HUDEP-2 (cell line): ENCODE measurements around the gene GPS1.

Source experiments
- DNase-seq, 76 experiments: peaks; one replicate each; lab custom pipeline; 2025; ENCODE audit not compliant: unreplicated experiment in 76 of 76; lab: John Stamatoyannopoulos, UW

GPS1 gene

GRCh38 chr17:82041144-82041814 lies 10.4 kb upstream of the GPS1 start:
- no peak for DNase-seq

DNA sequence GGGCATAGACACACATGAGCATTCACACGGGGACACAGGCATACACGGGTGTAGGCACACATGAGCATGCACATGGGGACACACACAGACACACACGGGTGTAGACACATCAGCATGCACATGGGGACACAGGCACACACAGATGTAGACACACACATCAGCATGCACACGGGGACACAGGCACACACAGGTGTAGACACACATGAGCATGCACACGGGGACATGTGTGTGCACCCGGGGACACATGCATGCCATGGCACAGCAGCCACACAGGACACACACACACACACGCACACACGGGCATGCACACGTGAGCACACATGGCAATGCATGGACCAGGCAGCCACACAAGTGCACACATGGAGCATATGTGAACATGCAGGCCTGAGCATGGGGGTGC lies 9.0 kb upstream of the GPS1 start:
- DNase-seq = no peak

DNA sequence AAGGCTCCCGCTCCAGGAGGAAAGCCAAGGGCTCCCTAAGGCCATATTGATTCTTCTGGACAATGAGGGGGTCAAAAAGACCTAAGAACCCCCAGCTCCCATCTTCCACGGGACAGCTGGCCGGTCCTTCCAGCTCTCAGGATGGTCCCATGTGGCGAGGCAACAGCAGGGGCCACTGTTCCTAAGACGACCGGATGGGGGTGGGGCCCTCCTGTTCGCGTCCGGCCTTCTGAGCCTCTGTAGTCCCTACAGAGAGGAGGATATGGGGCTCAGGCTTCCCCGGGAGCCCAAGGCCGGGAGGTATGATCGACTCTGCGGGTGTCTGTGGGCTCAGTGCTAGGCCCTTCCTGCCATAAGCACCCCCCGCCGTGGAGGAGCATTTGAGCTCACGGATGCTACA lies 8.2 kb upstream of the GPS1 start:
- no peak for DNase-seq

DNA sequence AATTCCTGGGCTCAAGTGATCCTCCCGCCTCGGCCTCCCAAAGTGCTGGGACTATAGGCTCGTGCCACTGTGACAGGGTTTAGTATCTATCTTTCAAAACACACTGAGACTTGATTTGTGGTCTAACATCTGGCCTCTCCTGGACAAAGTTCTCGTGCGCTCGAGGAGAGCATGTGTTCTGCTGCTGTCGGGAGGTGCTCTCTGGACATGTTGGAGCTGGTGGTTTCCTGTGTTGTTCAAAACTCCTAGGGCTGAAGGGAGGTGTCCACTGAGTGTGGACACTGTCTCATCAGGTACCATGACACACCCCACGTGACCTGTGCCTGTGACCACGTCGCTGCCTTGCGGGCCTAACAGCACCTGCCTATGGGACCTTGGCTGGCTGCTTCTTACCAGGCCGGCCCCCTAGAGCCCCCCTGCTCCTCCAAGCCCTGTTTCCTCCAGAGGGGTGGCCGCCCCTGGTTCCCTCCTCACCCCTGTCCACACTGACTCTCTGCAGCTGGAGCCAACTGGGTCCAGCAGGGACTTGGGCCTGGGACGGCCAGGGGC lies 5.7 kb upstream of the GPS1 start:
- DNase-seq = no peak

DNA sequence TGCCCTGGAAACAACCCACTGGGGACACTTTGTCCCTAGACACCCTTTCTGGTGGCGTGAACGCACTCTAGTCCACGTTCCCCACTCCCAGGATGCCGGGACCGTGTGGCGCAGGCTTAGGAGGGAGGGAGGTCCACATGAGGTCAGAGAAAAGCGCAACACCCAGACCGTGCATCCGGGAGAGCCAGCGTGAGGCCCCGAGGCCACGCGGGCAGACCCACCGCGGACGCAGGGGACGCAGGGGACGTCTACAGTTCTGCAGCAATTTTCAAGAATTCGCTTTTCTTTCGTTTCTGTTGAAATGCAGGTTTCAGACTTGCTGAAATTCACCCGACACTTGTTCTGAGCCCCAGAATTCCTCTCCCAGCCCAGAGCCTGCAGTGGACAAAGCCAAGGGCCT lies 4.8 kb upstream of the GPS1 start:
- DNase-seq = no peak

DNA sequence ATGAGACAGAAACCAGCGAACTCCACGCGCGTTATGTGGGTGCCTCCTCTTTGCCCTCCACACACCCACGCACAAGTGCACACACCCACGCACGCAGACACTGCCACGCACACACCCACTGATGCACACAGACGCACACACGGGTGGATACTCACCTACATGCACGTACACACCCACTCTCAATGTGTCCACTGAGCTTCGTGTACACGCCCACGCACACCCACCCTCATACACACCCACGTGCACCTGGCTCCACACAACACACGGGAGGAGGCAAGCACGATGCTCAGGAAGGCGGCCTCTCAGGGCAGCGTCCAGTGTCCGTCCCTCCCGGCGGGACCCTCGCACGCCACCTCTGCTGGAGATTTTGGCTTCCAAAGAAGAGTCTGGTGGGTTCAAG lies 4.3 kb upstream of the GPS1 start:
- DNase-seq = no peak

DNA sequence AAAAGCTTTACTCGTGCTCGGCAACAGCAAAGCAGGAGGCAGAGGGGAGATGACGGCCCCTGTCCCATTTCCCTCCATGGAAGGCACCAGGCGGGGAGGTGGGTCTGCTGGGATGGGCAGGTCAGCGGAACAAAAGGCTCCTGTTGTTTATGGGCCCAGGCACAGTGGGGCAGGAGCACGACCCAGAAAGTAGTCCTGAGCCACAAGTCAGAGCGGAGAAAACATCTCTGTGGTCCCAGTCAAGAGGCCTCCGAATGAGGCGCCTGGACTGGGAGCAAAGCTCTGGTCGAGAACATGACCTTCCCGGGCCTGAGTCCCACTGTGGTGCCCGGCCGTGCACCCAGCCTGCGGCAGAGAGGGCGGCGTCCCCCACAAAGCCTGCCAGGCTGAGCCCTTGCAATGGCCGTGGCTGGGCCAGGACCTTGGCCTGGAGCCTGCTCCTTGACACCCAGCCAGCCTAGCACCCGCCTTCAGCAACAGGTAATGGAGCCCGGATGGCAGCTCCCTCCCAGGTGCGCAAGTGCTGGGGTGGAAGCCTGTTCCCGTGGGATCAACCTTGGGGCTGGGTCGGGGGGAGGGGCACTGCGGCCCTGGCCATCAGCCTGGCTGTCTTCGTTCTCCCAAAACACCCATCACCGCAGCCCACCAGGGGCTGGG lies 3.7 kb upstream of the GPS1 start:
- no peak for DNase-seq

DNA sequence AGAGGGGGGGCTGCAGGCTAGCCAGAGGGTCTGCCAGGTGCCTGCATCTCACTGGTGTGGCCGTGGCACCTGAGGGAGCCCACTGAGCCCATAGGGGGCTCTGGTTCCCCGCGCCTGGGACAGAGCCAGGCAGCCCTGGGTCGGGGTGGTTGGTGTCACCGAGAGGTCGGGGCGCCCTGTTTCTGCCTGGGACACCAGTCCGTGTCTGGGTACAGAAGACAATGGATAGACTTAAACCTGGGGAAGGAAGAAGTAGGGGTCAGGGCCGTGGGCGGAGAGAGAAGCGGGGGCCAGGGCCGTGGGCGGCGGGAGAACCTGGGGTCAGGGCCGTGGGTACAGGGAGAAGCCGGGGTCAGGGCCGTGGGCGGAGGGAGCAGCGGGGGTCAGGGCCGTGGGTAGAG lies 3.1 kb upstream of the GPS1 start:
- no peak for DNase-seq

- no peak for DNase-seq
Observed at GRCh38 chr17:82049106-82049505, 2.6 kb upstream of the GPS1 start.

GRCh38 chr17:82049521-82049971 lies 2.2 kb upstream of the GPS1 start:
- no peak for DNase-seq

DNA sequence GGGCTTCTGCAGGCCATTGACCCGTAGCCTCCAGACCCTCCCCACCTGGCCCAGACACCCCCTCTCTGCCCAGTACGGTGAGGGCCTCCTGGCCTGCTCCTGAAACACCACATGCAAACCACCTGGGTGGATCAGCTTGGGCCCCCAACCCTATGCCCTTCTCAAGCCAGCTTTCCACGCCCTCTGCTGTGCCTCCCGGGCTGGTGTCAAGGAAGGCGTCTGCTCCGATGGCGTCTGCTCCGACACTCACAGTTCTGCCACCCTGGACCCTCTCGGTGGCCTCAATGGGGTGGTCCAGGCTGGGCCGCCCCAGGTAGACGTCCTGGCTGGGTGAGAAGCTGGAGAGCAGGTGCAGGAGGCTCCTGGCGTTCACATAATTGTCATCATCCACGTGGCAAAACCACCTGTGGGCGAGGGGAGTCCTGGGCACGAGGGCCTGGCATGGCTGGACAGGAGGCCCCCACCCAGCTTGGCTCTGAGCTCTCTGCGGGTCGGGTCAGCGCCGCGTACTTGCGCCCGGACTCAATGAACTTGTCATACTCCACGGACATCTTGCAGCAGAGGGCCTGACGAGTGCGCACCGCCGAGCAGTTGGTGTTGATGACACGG lies 1.4 kb upstream of the GPS1 start:
- no peak for DNase-seq

DNA sequence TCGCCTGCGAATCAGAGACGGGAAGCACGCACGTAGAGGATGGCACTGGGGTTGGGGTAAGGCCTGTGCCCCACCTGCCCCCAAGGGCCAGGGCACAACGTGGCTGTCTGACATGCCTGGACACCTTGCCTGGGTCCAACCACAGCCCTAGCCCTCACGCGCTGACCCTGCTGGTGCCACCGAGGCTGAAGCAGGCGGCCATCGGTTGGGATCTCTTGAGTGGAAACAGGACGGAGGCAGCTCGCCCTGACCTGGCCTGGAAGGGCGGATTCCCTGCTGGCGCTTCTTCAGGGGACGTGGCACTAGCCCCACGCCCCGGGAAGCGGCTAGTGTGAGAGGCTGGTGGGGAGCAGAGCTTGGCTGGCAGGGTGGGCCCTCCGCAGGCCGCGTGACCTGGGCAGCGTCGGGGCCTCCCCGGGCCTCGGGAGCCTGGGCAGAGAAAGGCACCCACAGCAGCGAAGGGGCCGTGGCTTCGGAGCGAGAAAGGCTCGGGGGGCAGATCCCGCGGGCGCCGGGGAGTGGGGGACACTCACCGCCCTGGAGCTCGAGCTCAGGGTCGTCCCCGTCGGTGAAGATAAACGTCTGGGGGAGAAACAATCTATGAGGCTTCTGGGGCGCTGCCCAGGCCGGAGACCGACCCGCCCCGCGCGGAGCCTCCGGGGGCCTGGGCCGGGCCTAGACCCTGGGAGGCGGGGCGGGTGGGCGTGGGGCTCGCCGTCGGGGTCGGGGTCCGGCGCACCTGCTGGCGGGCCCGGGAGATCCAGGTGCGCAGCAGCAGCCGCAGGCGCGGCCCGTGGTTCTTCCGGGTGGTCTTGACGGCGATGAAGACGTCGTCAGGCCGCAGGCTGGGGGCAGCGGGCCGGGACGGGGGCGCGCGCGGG lies 697 bp upstream of the GPS1 start:
- DNase-seq = no peak

DNA sequence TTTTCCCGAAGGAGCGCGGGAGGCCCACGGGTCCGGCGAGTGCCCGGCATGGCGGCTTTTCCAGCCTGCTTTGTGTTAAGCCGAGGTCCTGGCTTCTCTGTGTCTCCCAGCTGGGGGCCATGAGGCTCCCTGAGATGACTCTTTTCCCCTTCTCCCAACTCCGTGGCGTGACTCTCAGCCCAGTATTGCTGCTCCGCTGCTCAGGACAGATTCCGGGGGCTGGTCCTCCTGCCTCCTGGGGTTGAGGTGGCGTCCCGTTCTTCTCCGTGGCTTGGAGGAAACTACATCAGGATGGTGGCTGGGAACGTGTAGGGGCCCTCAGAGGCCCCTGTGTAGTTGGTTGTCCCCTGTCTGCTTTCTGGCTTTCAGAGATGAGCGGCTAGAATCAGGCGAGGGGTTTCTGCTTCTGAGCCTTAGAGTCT lies 951 bp downstream of the GPS1 start:
- no peak for DNase-seq

DNA sequence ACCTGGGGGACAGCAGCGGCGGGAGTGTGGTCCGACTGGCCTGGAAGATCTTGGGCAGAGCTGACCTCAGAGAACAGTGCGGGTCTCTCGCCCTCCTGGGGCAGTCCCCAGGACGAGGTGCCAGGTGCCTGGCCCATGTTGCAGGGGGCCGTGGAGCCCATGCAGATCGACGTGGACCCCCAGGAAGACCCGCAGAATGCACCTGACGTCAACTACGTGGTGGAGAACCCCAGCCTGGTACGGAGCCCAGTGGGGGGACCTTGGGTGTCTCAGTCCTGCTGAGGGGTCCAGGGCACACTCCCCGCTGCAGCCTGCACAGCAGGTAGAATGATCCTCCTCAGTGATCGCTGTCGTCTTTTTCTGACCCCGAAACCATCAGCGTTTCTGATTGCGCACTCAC lies 1.4 kb downstream of the GPS1 start:
- DNase-seq = no peak

- no peak for DNase-seq
Observed at GRCh38 chr17:82053556-82054263, 2.0 kb downstream of the GPS1 start.

- DNase-seq = no peak
Observed at GRCh38 chr17:82054351-82055022, 2.8 kb downstream of the GPS1 start.

DNA sequence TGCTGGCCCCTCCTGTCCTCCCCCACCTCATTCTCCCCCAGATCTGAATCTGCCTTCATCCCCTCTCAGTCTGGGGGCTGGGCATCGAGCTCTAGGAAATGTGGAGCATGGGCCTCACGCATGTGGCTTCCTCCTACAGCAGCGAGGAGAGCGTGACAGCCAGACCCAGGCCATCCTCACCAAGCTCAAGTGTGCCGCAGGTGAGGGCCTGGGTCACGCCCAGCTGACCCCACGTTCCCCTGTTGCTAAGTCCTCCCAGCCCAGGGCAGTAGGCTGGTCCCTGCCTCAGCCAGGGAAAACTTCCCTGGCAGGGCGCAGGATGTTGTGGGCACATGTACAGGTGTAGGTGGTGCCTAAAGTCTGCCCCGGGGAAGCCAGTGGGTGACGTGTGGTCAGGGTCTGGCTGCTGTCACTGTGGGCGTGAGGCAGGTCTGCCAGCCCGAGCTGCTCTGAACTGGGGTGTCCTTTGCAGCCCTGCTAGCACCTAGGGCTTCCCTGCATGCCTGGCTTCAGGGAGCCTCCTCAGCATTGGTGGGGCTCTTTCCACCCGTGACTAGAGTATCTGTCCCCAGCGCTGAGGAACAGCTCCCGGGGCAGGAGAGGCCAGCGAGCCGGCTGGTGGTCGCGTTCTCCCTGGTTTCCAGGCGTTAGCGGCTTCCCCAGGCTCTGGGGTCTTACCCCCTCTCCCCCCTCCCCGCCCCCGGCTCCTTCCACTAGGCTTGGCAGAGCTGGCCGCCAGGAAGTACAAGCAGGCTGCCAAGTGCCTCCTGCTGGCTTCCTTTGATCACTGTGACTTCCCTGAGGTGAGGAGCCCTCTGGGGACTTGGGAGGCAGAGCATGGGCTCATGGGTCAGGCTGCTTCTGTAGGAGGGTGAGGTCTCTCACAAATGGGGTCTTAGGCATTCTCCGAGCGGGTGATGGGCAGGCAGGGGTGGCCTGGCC lies 3.6 kb downstream of the GPS1 start:
- DNase-seq = peak in 1 of 76 experiments; percentile 2

GRCh38 chr17:82055965-82056728 lies 4.4 kb downstream of the GPS1 start:
- no peak for DNase-seq
